HG03280 (cell line): ENCODE results near the gene MGAT2.
"Not testable (repeated sequence)": the region's sequence is repeated elsewhere in the genome, so short reads cannot be mapped to it uniquely, and the experiment has no call there.

ENCODE experiments used
- ATAC-seq: cut with Tn5 transposase; IDR thresholded peaks from one replicate; pipeline ENCODE4 v1.9.1; 2021; ENCODE audit warnings: mild to moderate bottlenecking, moderate library complexity; ENCODE audit not compliant: unreplicated experiment

MGAT2 gene

DNA sequence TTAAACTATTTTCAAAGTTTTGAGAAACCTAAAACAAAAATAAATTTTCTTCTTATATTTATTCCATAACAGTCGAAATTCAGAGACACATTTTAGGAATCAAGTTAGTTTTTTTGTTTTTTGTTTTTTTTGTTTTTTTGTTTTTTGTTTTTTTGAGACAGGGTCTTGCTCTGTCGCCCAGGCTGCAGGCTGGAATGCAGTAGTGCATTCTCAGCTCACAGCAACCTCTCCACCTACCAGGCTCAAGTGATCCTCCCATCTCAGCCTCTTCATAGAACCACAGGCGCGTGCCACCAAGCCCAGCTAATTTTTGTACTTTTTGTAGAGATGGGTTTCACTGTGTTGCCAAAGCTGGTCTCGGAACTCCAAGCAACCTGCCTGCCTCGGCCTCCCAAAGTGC, 32.9 kb downstream of the MGAT2 start:
- ATAC-seq = no peak

- ATAC-seq = no peak
Measured at GRCh38 chr14:49654511-49654910, 33.9 kb downstream of the MGAT2 start.

DNA sequence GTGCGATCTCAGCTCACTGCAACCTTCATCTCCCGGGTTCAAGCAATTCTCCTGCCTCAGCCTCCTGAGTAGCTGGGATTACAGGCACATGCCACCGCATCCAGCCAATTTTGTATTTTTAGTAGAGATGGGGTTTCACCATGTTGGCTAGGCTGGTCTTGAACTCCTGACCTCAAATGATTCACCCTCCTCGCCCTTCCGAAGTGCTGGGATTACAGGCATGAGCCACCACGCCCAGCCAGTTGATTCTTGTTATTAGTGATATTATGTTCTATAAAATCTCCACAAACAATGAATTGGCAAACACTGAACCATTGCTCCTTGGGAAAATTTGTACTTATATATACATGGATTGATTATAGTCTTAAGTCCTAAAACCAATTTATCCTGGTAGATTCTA, 36.9 kb downstream of the MGAT2 start:
- ATAC-seq = not testable (repeated sequence)

- no peak for ATAC-seq
Measured at GRCh38 chr14:49659526-49660455, 39.2 kb downstream of the MGAT2 start.

DNA sequence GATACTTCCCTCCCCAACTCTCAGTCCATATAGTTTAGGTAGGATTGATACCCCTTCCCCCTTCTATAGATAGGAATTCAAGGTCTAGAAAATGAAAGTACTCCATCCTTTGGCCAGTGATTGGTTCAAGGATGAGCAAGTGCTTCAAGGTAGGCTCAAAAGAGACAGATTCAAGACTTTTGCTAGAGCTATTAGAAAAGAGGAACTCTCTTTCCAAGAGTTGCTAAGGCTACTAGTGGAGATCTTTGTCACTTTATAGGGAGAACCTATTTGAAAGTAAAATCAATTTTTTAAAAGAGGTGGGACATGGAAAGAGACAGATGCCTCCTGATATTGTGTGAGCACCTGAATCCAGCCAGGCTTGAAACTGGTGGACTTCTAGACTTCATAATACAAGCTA, 49.9 kb downstream of the MGAT2 start:
- no peak for ATAC-seq
